Stomach (tissue), 4 donors: Measurements from ENCODE around the gene TUT4.

Source experiments
- CTCF ChIP-seq, 7 experiments: fragments of 450-650 bp in 4 of 7; fragments of 200-600 bp in 3 of 7; sonication (generic) in 3 of 7; IDR thresholded peaks; one replicate each; pipeline ENCODE4 v1.5.1; 2016 to 2019; ENCODE audit warnings: antibody characterized with exemption in 7 of 7, control low read depth in 2 of 7, mild to moderate bottlenecking in 1 of 7
- EP300 ChIP-seq: sonication (generic); formaldehyde crosslinking; IDR thresholded peaks from one replicate; pipeline ENCODE4 v1.6.1; 2017; ENCODE audit warnings: antibody characterized with exemption

- TF ChIP-seq CTCF (IDR thresholded peaks at IDR 0.05): no peak
- no peak for TF ChIP-seq EP300
These were observed 21.5 kb downstream of the TUT4 start for GRCh38 chr1:52531249-52531872.
